Sigmoid colon (tissue), 7 donors: ENCODE data around the gene MRPL55. TPM values are rescaled to one million over a fixed set of nuclear protein-coding genes. Genes with fewer than 3 reads are reported as not detected.

Experiments
- DNase-seq: peaks from one replicate; pipeline ENCODE4 v3.0.0-alpha.2; 2019
- H3K27ac ChIP-seq, 4 donors: fragments of 200-600 bp; sonication (generic); one replicate each; pipeline ENCODE4 v1.5.1; 2016 to 2019; ENCODE audit warnings: mild to moderate bottlenecking in 1 of 4
- H3K27me3 ChIP-seq, 3 donors: fragments of 200-600 bp; sonication (generic); one replicate each; pipeline ENCODE4 v1.5.1; 2019; ENCODE audit warnings: mild to moderate bottlenecking in 1 of 3
- H3K36me3 ChIP-seq, 4 donors: fragments of 200-600 bp; sonication (generic); one replicate each; pipeline ENCODE4 v1.5.1; 2016 to 2019
- H3K4me1 ChIP-seq, 4 donors: fragments of 200-600 bp; sonication (generic); one replicate each; pipeline ENCODE4 v1.5.1; 2017 to 2019
- H3K4me3 ChIP-seq, 4 donors: fragments of 200-600 bp; sonication (generic); one replicate each; pipeline ENCODE4 v1.5.1; 2017 to 2019; ENCODE audit warnings: mild to moderate bottlenecking in 2 of 4, moderate library complexity in 1 of 4
- H3K9me3 ChIP-seq, 4 donors: fragments of 200-600 bp in 3 of 4; sonication (generic) in 3 of 4; one replicate each; pipeline versions ENCODE4 v1.5.1 to v1.6.1; 2013 to 2019
- EP300 ChIP-seq, 4 donors: sonication (generic); formaldehyde crosslinking; IDR thresholded peaks; one replicate each; pipeline ENCODE4 v1.6.1; 2017; ENCODE audit warnings: antibody characterized with exemption in 4 of 4
- POLR2A ChIP-seq, 2 donors: fragments of 450-650 bp; IDR thresholded peaks; one replicate each; pipeline ENCODE4 v1.6.1; 2016; ENCODE audit warnings: antibody characterized with exemption in 2 of 2, mild to moderate bottlenecking in 2 of 2, moderate library complexity in 2 of 2
- POLR2AphosphoS5 ChIP-seq, 4 donors: sonication (generic); formaldehyde crosslinking; IDR thresholded peaks; one replicate each; pipeline ENCODE4 v1.6.1; 2017; ENCODE audit warnings: antibody characterized with exemption in 4 of 4
- WGBS, 2 donors: extraction: QIAGEN DNeasy Blood & Tissue Kit; methylation state at CpG; one replicate each; pipeline ENCODE4 v1.1.7; 2013; 5-methylcytosine and 5-hydroxymethylcytosine counted together
- intact Hi-C: fragments of 100-400 bp; cut with DNase I; formaldehyde crosslinking; loops from one replicate; pipeline ENCODE4 v1.15.1; 2023
- polyA plus RNA-seq, 3 donors: library from polyadenylated mRNA; stranded (reverse); fragments of 200-250 nt; gene quantifications; one replicate each; pipeline ENCODE4 v1.2.3, GENCODE V29; 2013
- total RNA-seq, 4 donors: library from RNA; depleted of rRNA; stranded (reverse); fragments of >200 nt; gene quantifications; one replicate each; pipeline ENCODE4 v1.1.0, GENCODE V29; 2016
- TF ChIP-seq, protein P1 (sequence below), 4 experiments: fragments of 450-650 bp in 3 of 4; fragments of 200-600 bp in 1 of 4; IDR thresholded peaks; one replicate each; pipeline ENCODE4 v1.5.1; 2016 to 2019; ENCODE audit warnings: antibody characterized with exemption in 4 of 4, mild to moderate bottlenecking in 3 of 4, moderate library complexity in 2 of 4
- donor health status: healthy with polysubstance abuse.
- donor health status: Bipolar disorder and iron deficiency.
- donor health status: healthy.

Gene MRPL55
- total and polyA plus RNA-seq, 7 donors, result 53.5 to 90.6 (median 77.4) TPM

DNA sequence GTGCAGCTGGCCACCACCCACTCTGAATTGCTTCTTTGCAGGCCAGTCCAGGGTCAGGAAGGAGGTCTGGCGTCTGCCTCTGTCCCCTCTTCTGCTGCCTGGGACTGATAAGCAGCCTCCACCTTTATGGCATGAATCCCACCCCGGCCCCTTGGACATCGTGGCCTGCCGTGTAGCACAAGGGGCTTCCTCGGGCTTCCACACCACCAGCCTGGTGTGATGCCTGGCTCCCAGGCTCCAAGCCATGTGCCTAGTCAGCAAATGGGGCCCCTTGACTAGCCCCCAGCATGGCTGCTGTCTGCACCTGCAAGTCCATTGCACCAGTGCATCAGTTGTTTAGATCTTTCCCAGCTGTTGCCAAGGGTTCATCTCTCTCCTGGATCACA lies 36.4 kb downstream of the MRPL55 start:
- Histone ChIP-seq H3K27ac (no peak overlapping the region), H3K36me3 (no peaks in the 10 kb centered on the region), H3K4me1 (peaks cover 0 to 8% (median 0%) of the 10 kb centered on the region in 4 donors), H3K4me3 (no peak overlapping the region), H3K9me3 (no peaks in the 10 kb centered on the region), H3K27me3 (peaks cover 3 to 41% (median 8%) of the 10 kb centered on the region in 3 donors)
- DNase-seq, result no peak
- 39 to 52% methylated on average over 5 of the region's 5 CpGs for WGBS, 2 donors
- intact Hi-C loops, result no loop called here
- TF ChIP-seq POLR2A (IDR thresholded peaks at IDR 0.05), result no peak
- no peak for TF ChIP-seq EP300 (IDR thresholded peaks at IDR 0.05)
- TF ChIP-seq, protein P1, sequence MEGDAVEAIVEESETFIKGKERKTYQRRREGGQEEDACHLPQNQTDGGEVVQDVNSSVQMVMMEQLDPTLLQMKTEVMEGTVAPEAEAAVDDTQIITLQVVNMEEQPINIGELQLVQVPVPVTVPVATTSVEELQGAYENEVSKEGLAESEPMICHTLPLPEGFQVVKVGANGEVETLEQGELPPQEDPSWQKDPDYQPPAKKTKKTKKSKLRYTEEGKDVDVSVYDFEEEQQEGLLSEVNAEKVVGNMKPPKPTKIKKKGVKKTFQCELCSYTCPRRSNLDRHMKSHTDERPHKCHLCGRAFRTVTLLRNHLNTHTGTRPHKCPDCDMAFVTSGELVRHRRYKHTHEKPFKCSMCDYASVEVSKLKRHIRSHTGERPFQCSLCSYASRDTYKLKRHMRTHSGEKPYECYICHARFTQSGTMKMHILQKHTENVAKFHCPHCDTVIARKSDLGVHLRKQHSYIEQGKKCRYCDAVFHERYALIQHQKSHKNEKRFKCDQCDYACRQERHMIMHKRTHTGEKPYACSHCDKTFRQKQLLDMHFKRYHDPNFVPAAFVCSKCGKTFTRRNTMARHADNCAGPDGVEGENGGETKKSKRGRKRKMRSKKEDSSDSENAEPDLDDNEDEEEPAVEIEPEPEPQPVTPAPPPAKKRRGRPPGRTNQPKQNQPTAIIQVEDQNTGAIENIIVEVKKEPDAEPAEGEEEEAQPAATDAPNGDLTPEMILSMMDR (IDR thresholded peaks at IDR 0.05), result no peak
- no peak for TF ChIP-seq POLR2AphosphoS5 (IDR thresholded peaks at IDR 0.05)

DNA sequence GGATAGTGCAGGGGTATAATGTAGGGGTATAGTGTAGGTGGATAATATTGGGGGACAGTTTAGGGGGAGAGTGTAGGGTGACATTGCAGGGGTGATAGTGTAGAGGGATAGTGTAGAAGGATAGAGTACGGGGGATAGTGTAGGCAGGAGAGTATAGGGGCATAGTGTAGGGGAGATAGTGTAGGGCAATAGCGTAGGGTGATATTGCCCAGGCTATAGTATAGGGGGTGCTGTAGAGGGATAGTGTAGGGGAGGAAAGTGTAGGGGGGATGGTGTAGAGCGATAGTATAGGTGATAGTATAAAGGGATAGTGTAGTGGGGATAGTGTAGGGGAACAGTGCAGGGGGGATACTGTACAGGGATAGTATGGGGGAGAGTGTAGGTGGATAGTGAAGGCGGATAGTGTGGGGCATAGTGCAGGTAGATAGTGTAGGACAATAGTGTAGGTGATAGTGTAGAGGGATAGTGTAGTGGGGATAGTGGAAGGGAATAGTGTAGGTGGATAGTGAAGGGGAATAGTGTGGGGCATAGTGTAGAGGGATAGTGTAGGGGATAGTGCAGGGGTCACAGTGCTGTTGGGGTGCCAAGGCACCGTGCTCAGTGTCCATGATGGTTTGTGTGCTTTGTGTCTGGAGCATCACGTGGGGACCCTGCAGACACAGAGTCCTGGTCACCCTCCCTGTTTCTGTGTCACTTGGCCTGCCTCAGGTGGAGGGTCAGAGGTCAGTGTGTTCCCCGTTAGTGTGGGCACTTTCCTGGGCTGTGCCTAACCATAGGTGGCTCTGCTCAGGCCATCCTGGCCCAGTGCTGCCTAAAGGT lies 37.1 kb downstream of the MRPL55 start:
- peaks cover 0 to 2% (median 0%) of the 10 kb centered on the region in 4 donors for H3K4me1 ChIP-seq
- peaks cover 3 to 47% (median 14%) of the 10 kb centered on the region in 3 donors for H3K27me3 ChIP-seq
- no peak overlapping the region for H3K4me3 ChIP-seq
- no peaks in the 10 kb centered on the region for H3K36me3 ChIP-seq
- H3K27ac ChIP-seq, result no peak overlapping the region
- intact Hi-C loops, result no loop called here
- DNase-seq, result no peak
- TF ChIP-seq POLR2AphosphoS5 (IDR thresholded peaks at IDR 0.05), result no peak
- TF ChIP-seq POLR2A (IDR thresholded peaks at IDR 0.05), result no peak
- TF ChIP-seq EP300 (IDR thresholded peaks at IDR 0.05), result no peak
- TF ChIP-seq, protein P1 (IDR thresholded peaks at IDR 0.05), result no peak
- WGBS, 2 donors, result 30 to 61% methylated on average over 7 of the region's 7 CpGs
- no peaks in the 10 kb centered on the region for H3K9me3 ChIP-seq

DNA sequence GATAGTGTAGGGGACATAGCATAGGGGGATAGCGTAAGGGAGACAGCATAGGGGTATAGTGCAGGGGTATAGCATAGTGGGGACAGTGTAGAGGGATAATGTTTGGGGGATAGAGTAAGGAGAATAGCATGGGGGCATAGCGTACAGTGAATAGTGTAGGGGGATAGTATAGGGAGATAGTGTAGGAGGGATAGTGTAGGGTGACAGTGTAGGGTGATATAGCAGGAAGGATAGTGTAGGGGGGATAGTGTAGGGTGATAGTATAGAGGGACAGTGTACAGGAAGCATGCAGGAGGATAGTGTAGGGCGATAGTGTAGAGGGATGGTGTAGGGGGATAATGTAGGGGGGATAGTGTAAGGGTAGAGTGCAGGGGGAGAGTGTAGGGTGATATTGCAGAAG lies 38.2 kb downstream of the MRPL55 start:
- Histone ChIP-seq H3K27ac (no peak overlapping the region), H3K36me3 (no peaks in the 10 kb centered on the region), H3K4me3 (no peak overlapping the region), H3K9me3 (no peaks in the 10 kb centered on the region), H3K4me1 (no peaks in the 10 kb centered on the region), H3K27me3 (peaks cover 7 to 59% (median 26%) of the 10 kb centered on the region in 3 donors)
- 63 to 65% methylated on average over 3 of the region's 3 CpGs for WGBS, 2 donors
- intact Hi-C loops, result no loop called here
- no peak for DNase-seq
- TF ChIP-seq POLR2A (IDR thresholded peaks at IDR 0.05), result no peak
- no peak for TF ChIP-seq EP300 (IDR thresholded peaks at IDR 0.05)
- TF ChIP-seq, protein P1 (IDR thresholded peaks at IDR 0.05), result no peak
- TF ChIP-seq POLR2AphosphoS5 (IDR thresholded peaks at IDR 0.05), result no peak

DNA sequence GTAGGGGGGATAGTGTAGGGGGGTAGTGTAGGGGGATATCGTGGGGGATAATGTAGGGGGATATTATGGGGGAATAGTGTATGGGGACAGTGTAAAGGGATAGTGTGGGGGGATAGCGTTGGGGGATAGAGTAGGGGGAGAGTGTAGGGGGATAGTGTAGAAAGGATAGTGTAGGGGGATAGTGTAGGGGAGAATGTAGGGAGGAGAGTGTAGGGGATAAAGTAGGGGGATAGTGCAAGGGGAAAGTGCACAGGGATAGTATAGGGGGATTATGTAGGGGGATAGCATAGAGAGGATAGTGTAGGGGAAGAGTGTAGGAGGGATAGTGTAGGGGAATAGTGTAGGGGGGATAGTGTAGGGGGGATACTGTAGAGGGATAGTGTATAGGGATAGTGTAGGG lies 38.9 kb downstream of the MRPL55 start:
- intact Hi-C loops, result no loop called here
- Histone ChIP-seq H3K27me3 (peaks cover 13 to 66% (median 33%) of the 10 kb centered on the region in 3 donors), H3K4me3 (no peak overlapping the region), H3K4me1 (no peaks in the 10 kb centered on the region), H3K27ac (no peak overlapping the region), H3K9me3 (no peaks in the 10 kb centered on the region), H3K36me3 (no peaks in the 10 kb centered on the region)
- WGBS, 2 donors, result 56 to 65% methylated on average over 2 of the region's 2 CpGs
- TF ChIP-seq, protein P1 (IDR thresholded peaks at IDR 0.05), result no peak
- TF ChIP-seq POLR2A (IDR thresholded peaks at IDR 0.05), result no peak
- no peak for TF ChIP-seq EP300 (IDR thresholded peaks at IDR 0.05)
- no peak for TF ChIP-seq POLR2AphosphoS5 (IDR thresholded peaks at IDR 0.05)
- no peak for DNase-seq
